ENCODE results near the gene UBN1. TPM values are rescaled to one million over a fixed set of nuclear protein-coding genes. Genes with fewer than 3 reads are reported as not detected.

UBN1 gene
- total RNA-seq, 1 donor from 2014 or later = 45.3 TPM

- peak overlapping the region; percentile 26 for H3K27ac Mint-ChIP-seq (ENCODE audit: unreplicated experiment)
- H3K36me3 Mint-ChIP-seq (ENCODE audit: low read depth, unreplicated experiment) = peaks cover 6% of the 10 kb centered on the region
These were observed 52.8 kb downstream of the UBN1 start for GRCh38 chr16:4900036-4900435.

DNA sequence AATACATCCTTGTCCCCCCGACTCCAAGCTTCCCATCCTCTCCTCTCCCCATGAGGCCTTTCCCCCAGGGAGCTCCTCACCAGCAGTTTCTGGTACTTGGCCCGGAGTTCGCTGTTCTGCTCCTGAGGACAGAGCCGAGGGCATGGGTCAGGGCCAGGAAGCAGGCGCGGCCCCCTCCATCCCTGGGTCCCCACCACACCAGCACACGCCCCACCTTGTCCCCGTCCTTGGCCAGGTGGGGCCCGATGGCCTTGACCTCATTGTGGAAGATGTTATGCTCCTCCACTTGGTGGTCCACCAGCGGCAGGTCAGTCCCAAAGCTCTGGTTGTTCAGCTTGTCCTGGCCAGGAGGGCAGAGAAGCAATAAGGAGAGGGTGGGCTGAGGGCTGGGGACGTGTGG lies 53.5 kb downstream of the UBN1 start:
- Mint-ChIP-seq H3K4me3 (ENCODE audit: unreplicated experiment) (no peak overlapping the region), H3K36me3 (ENCODE audit: low read depth, unreplicated experiment) (peaks cover 6% of the 10 kb centered on the region)
- H3K27ac ChIP-seq (ENCODE audit: low read depth, low read length) = no peak overlapping the region

More at GRCh38 chr16:4900036-4900435, 52.8 kb downstream of the UBN1 start:
- Histone ChIP-seq H4K20me1 (ENCODE audit: insufficient read depth, low read length) (no peaks in the 10 kb centered on the region), H3K4me2 (ENCODE audit: low read length) (no peak overlapping the region), H3K79me2 (ENCODE audit: insufficient read depth, low read length) (no peaks in the 10 kb centered on the region), H3K4me1 (ENCODE audit: insufficient read depth, low read length) (no peaks in the 10 kb centered on the region), H3K9me3 (ENCODE audit: insufficient read depth, low read depth, low read length) (no peaks in the 10 kb centered on the region), H3K27me3 (ENCODE audit: insufficient read depth, low read length) (peaks cover 9% of the 10 kb centered on the region), H3K4me3 (ENCODE audit: insufficient read depth, low read depth, low read length) (no peak overlapping the region), H3K9ac (ENCODE audit: low read length) (no peak overlapping the region), H3K36me3 (ENCODE audit: insufficient read depth, low read length) (no peaks in the 10 kb centered on the region), H2AFZ (ENCODE audit: low read depth, low read length) (no peak overlapping the region), H3K27ac (ENCODE audit: low read depth, low read length) (no peak overlapping the region)
- Mint-ChIP-seq H3K4me3 (ENCODE audit: unreplicated experiment) (no peak overlapping the region), H3K4me1 (ENCODE audit: low read depth, unreplicated experiment) (no peaks in the 10 kb centered on the region), H3K27me3 (ENCODE audit: low read depth, unreplicated experiment) (peaks cover 11% of the 10 kb centered on the region), H3K9me3 (ENCODE audit: unreplicated experiment) (peaks cover 4% of the 10 kb centered on the region)
- TF ChIP-seq EZH2 (IDR thresholded peaks at IDR 0.05; ENCODE audit: insufficient read depth, low read length) = no peak
- TF ChIP-seq, protein P1, sequence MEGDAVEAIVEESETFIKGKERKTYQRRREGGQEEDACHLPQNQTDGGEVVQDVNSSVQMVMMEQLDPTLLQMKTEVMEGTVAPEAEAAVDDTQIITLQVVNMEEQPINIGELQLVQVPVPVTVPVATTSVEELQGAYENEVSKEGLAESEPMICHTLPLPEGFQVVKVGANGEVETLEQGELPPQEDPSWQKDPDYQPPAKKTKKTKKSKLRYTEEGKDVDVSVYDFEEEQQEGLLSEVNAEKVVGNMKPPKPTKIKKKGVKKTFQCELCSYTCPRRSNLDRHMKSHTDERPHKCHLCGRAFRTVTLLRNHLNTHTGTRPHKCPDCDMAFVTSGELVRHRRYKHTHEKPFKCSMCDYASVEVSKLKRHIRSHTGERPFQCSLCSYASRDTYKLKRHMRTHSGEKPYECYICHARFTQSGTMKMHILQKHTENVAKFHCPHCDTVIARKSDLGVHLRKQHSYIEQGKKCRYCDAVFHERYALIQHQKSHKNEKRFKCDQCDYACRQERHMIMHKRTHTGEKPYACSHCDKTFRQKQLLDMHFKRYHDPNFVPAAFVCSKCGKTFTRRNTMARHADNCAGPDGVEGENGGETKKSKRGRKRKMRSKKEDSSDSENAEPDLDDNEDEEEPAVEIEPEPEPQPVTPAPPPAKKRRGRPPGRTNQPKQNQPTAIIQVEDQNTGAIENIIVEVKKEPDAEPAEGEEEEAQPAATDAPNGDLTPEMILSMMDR (IDR thresholded peaks at IDR 0.05; ENCODE audit: insufficient read depth, low read depth, low read length) = no peak
- DNase-seq (ENCODE audit: low read depth) (no peak), FAIRE-seq (no peak)

GRCh38 chr16:4902038-4902437 lies 54.8 kb downstream of the UBN1 start:
- Mint-ChIP-seq H3K27ac (ENCODE audit: unreplicated experiment) (no peak overlapping the region), H3K36me3 (ENCODE audit: low read depth, unreplicated experiment) (peaks cover 5% of the 10 kb centered on the region), H3K4me3 (ENCODE audit: unreplicated experiment) (no peak overlapping the region), H3K4me1 (ENCODE audit: low read depth, unreplicated experiment) (no peaks in the 10 kb centered on the region), H3K9me3 (ENCODE audit: unreplicated experiment) (peaks cover 4% of the 10 kb centered on the region), H3K27me3 (ENCODE audit: low read depth, unreplicated experiment) (peaks cover 14% of the 10 kb centered on the region)
- Histone ChIP-seq H3K9ac (ENCODE audit: low read length) (no peak overlapping the region), H3K9me3 (ENCODE audit: insufficient read depth, low read depth, low read length) (no peaks in the 10 kb centered on the region), H3K4me1 (ENCODE audit: insufficient read depth, low read length) (no peaks in the 10 kb centered on the region), H3K4me3 (ENCODE audit: insufficient read depth, low read depth, low read length) (no peak overlapping the region), H2AFZ (ENCODE audit: low read depth, low read length) (no peak overlapping the region), H3K27me3 (ENCODE audit: insufficient read depth, low read length) (peaks cover 14% of the 10 kb centered on the region), H3K4me2 (ENCODE audit: low read length) (no peak overlapping the region), H3K36me3 (ENCODE audit: insufficient read depth, low read length) (no peaks in the 10 kb centered on the region), H4K20me1 (ENCODE audit: insufficient read depth, low read length) (no peaks in the 10 kb centered on the region), H3K79me2 (ENCODE audit: insufficient read depth, low read length) (no peaks in the 10 kb centered on the region), H3K27ac (ENCODE audit: low read depth, low read length) (no peak overlapping the region)
- DNase-seq (ENCODE audit: low read depth) = no peak
- TF ChIP-seq EZH2 (IDR thresholded peaks at IDR 0.05; ENCODE audit: insufficient read depth, low read length) = no peak
- TF ChIP-seq, protein P1 (IDR thresholded peaks at IDR 0.05; ENCODE audit: insufficient read depth, low read depth, low read length) = no peak
- FAIRE-seq = no peak

More for the DNA sequence above, 53.5 kb downstream of the UBN1 start:
- Mint-ChIP-seq H3K27me3 (ENCODE audit: low read depth, unreplicated experiment) (peaks cover 14% of the 10 kb centered on the region), H3K9me3 (ENCODE audit: unreplicated experiment) (peaks cover 4% of the 10 kb centered on the region), H3K27ac (ENCODE audit: unreplicated experiment) (no peak overlapping the region), H3K4me1 (ENCODE audit: low read depth, unreplicated experiment) (no peaks in the 10 kb centered on the region)
- Histone ChIP-seq H3K9ac (ENCODE audit: low read length) (no peak overlapping the region), H3K4me3 (ENCODE audit: insufficient read depth, low read depth, low read length) (no peak overlapping the region), H4K20me1 (ENCODE audit: insufficient read depth, low read length) (no peaks in the 10 kb centered on the region), H3K27me3 (ENCODE audit: insufficient read depth, low read length) (peaks cover 11% of the 10 kb centered on the region), H3K79me2 (ENCODE audit: insufficient read depth, low read length) (no peaks in the 10 kb centered on the region), H3K9me3 (ENCODE audit: insufficient read depth, low read depth, low read length) (no peaks in the 10 kb centered on the region), H3K4me2 (ENCODE audit: low read length) (no peak overlapping the region), H2AFZ (ENCODE audit: low read depth, low read length) (no peak overlapping the region), H3K36me3 (ENCODE audit: insufficient read depth, low read length) (no peaks in the 10 kb centered on the region), H3K4me1 (ENCODE audit: insufficient read depth, low read length) (no peaks in the 10 kb centered on the region)
- FAIRE-seq (no peak), DNase-seq (ENCODE audit: low read depth) (no peak)
- TF ChIP-seq EZH2 (IDR thresholded peaks at IDR 0.05; ENCODE audit: insufficient read depth, low read length) = no peak
- TF ChIP-seq, protein P1 (IDR thresholded peaks at IDR 0.05; ENCODE audit: insufficient read depth, low read depth, low read length) = no peak
